ENCODE measurements around the gene SNX24. TPM values are rescaled to one million over a fixed set of nuclear protein-coding genes. Genes with fewer than 3 reads are reported as not detected.

Gene SNX24
- total and polyA plus RNA-seq, 4 donors: 15.0 to 39.4 (median 24.4) TPM

DNA sequence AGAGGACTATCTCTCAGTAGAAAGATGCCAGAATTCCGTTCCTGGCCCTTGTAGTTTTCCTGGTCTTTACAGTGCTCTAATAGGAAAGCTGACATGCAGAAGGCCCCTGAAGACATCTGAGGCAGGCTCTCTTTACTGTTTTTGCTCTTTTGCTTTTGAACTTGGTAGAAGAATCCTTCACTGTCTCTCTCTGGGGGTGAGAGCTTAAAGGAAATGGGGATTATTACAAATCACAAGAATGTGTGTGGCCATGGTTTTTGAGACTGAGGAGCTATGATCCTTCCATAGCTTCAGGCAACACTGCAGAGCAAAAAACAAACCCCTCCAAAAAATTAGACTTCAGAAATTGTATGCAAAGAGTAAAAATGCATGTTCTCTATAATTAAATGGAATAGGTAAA lies 102.0 kb downstream of the SNX24 start:
- 94% methylated on average over 1 of the region's 1 CpG for WGBS, 2 donors
- TF ChIP-seq, protein P1, sequence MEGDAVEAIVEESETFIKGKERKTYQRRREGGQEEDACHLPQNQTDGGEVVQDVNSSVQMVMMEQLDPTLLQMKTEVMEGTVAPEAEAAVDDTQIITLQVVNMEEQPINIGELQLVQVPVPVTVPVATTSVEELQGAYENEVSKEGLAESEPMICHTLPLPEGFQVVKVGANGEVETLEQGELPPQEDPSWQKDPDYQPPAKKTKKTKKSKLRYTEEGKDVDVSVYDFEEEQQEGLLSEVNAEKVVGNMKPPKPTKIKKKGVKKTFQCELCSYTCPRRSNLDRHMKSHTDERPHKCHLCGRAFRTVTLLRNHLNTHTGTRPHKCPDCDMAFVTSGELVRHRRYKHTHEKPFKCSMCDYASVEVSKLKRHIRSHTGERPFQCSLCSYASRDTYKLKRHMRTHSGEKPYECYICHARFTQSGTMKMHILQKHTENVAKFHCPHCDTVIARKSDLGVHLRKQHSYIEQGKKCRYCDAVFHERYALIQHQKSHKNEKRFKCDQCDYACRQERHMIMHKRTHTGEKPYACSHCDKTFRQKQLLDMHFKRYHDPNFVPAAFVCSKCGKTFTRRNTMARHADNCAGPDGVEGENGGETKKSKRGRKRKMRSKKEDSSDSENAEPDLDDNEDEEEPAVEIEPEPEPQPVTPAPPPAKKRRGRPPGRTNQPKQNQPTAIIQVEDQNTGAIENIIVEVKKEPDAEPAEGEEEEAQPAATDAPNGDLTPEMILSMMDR (IDR thresholded peaks at IDR 0.05; ENCODE audit: control extremely low read depth, extremely low read depth): no peak
- ATAC-seq (ENCODE audit: insufficient read depth, low FRiP score): no peak

DNA sequence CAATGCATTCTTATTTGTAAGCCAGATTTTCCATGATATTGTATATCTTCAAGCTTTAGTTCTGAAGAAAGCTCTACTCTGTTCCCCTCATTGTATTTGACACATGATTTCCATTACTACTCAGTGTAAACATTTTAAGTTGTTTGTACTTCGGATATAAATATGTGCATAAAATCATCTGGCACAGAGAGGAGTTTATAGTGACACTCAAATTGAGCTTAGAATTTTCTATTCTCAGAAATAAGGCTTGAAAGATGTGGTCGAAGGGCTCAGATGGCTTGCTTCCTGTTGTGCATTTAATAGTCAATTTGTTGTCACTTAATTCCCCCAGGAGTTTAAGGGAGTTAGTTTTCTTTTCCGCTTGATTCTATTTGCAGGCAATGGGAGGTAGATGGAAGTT lies 102.4 kb downstream of the SNX24 start:
- Histone ChIP-seq H3K27ac (ENCODE audit: low read depth in 1 of 2, low read length in 1 of 2) (no peak overlapping the region), H3K27me3 (ENCODE audit: control insufficient read depth in 3 of 3, insufficient read depth in 3 of 3, low read length in 2 of 3) (no peaks in the 10 kb centered on the region), H3K9ac (ENCODE audit: insufficient read depth in 1 of 2, low read length in 2 of 2) (no peak overlapping the region), H3K4me3 (no peak overlapping the region), H3K4me1 (ENCODE audit: control insufficient read depth in 5 of 5, insufficient read depth in 5 of 5, low read length in 5 of 5) (peaks cover 0 to 13% (median 4%) of the 10 kb centered on the region in 5 donors), H3K36me3 (ENCODE audit: control insufficient read depth in 4 of 4, insufficient read depth in 4 of 4, low read length in 4 of 4) (peaks cover 0 to 3% (median 1%) of the 10 kb centered on the region in 4 donors), H3K9me3 (ENCODE audit: control insufficient read depth in 4 of 4, insufficient read depth in 3 of 4, low read length in 3 of 4) (no peaks in the 10 kb centered on the region)
- TF ChIP-seq, protein P1 (IDR thresholded peaks at IDR 0.05; ENCODE audit: control extremely low read depth, extremely low read depth): no peak
- WGBS, 2 donors: 59 to 79% methylated on average over 3 of the region's 3 CpGs
- ATAC-seq (ENCODE audit: insufficient read depth, low FRiP score): no peak
- DNase-seq: peak in 1 of 3 donors; percentile 72

More for the DNA sequence above, 102.0 kb downstream of the SNX24 start:
- Histone ChIP-seq H3K4me3 (no peak overlapping the region), H3K27ac (ENCODE audit: low read depth in 1 of 2, low read length in 1 of 2) (no peak overlapping the region), H3K36me3 (ENCODE audit: control insufficient read depth in 4 of 4, insufficient read depth in 4 of 4, low read length in 4 of 4) (peaks cover 0 to 3% (median 1%) of the 10 kb centered on the region in 4 donors), H3K27me3 (ENCODE audit: control insufficient read depth in 3 of 3, insufficient read depth in 3 of 3, low read length in 2 of 3) (no peaks in the 10 kb centered on the region), H3K9me3 (ENCODE audit: control insufficient read depth in 4 of 4, insufficient read depth in 3 of 4, low read length in 3 of 4) (no peaks in the 10 kb centered on the region), H3K4me1 (ENCODE audit: control insufficient read depth in 5 of 5, insufficient read depth in 5 of 5, low read length in 5 of 5) (peaks cover 0 to 13% (median 5%) of the 10 kb centered on the region in 5 donors), H3K9ac (ENCODE audit: insufficient read depth in 1 of 2, low read length in 2 of 2) (no peak overlapping the region)
- DNase-seq: peak in 2 of 3 donors; percentile 60 to 73

DNA sequence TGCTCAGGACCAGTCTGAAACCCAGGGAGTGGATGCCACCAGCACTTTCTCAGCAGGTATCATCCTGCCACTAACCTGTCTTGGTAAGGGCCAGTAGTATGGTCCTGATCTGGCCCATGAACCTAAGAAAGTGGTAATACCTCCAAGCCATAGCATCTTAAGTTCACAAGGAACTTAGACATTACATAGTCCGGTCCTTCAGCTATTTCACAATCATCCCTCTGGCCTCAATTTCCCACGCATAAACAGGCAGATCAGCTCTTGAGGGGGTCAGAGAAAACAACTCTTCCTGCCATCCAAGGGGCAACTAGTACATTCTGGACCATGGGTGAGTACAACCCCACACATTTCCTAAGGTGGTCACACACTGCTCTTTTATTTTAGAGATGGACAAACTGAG lies 102.9 kb downstream of the SNX24 start:
- TF ChIP-seq, protein P1 (IDR thresholded peaks at IDR 0.05; ENCODE audit: control extremely low read depth, extremely low read depth): no peak
- DNase-seq (no peak), ATAC-seq (ENCODE audit: insufficient read depth, low FRiP score) (no peak)
- peaks cover 0 to 3% (median 1%) of the 10 kb centered on the region in 4 donors for H3K36me3 ChIP-seq (ENCODE audit: control insufficient read depth in 4 of 4, insufficient read depth in 4 of 4, low read length in 4 of 4)
- no peak overlapping the region for H3K4me3 ChIP-seq
- H3K9ac ChIP-seq (ENCODE audit: insufficient read depth in 1 of 2, low read length in 2 of 2): no peak overlapping the region
- H3K9me3 ChIP-seq (ENCODE audit: control insufficient read depth in 4 of 4, insufficient read depth in 3 of 4, low read length in 3 of 4): no peaks in the 10 kb centered on the region
- H3K27me3 ChIP-seq (ENCODE audit: control insufficient read depth in 3 of 3, insufficient read depth in 3 of 3, low read length in 2 of 3): no peaks in the 10 kb centered on the region
- H3K4me1 ChIP-seq (ENCODE audit: control insufficient read depth in 5 of 5, insufficient read depth in 5 of 5, low read length in 5 of 5): peaks cover 0 to 13% (median 2%) of the 10 kb centered on the region in 5 donors
- WGBS, 2 donors: 88 to 89% methylated on average over 2 of the region's 2 CpGs
- H3K27ac ChIP-seq (ENCODE audit: low read depth in 1 of 2, low read length in 1 of 2): no peak overlapping the region

GRCh38 chr5:122951658-122952057 lies 106.2 kb downstream of the SNX24 start:
- ATAC-seq (ENCODE audit: insufficient read depth, low FRiP score) (no peak), DNase-seq (peak in 1 of 3 donors; percentile 13)
- Histone ChIP-seq H3K9me3 (ENCODE audit: control insufficient read depth in 4 of 4, insufficient read depth in 3 of 4, low read length in 3 of 4) (peaks cover 0 to 4% (median 2%) of the 10 kb centered on the region in 4 donors), H3K36me3 (ENCODE audit: control insufficient read depth in 4 of 4, insufficient read depth in 4 of 4, low read length in 4 of 4) (peaks cover 0 to 4% (median 4%) of the 10 kb centered on the region in 4 donors), H3K9ac (ENCODE audit: insufficient read depth in 1 of 2, low read length in 2 of 2) (no peak overlapping the region), H3K4me1 (ENCODE audit: control insufficient read depth in 5 of 5, insufficient read depth in 5 of 5, low read length in 5 of 5) (peaks cover 0 to 13% (median 0%) of the 10 kb centered on the region in 5 donors), H3K4me3 (no peak overlapping the region), H3K27me3 (ENCODE audit: control insufficient read depth in 3 of 3, insufficient read depth in 3 of 3, low read length in 2 of 3) (no peaks in the 10 kb centered on the region), H3K27ac (ENCODE audit: low read depth in 1 of 2, low read length in 1 of 2) (no peak overlapping the region)
- TF ChIP-seq, protein P1 (IDR thresholded peaks at IDR 0.05; ENCODE audit: control extremely low read depth, extremely low read depth): no peak
- WGBS, 2 donors: 88 to 91% methylated on average over 8 of the region's 8 CpGs
